ENCODE data around the gene SPNS2. TPM values are rescaled to one million over a fixed set of nuclear protein-coding genes. Genes with fewer than 3 reads are reported as not detected.

Gene SPNS2
- total and polyA plus RNA-seq, 2 experiments from 2014 or later, result 0.29 TPM; not detected in 1

- no peaks in the 10 kb centered on the region for H3K27me3 ChIP-seq (replicated peaks; ENCODE audit: insufficient read depth)
- no peaks in the 10 kb centered on the region for H3K4me1 ChIP-seq (ENCODE audit: insufficient read depth)
- in situ Hi-C loops (cut with MboI), result no loop called here
- H3K9me3 ChIP-seq (ENCODE audit: low read depth), result no peaks in the 10 kb centered on the region
- H3K27ac ChIP-seq, result no peak overlapping the region
- no peaks in the 10 kb centered on the region for H3F3A ChIP-seq (ENCODE audit: insufficient read depth)
- H3K4me2 ChIP-seq (ENCODE audit: unreplicated experiment), result no peak overlapping the region
- H3K4me3 ChIP-seq, result no peak overlapping the region
- DNase-seq, result no peak
- H3K9ac ChIP-seq, result no peak overlapping the region
- H4K20me1 ChIP-seq (ENCODE audit: insufficient read depth), result no peaks in the 10 kb centered on the region
- no peaks in the 10 kb centered on the region for H3K9me2 ChIP-seq (ENCODE audit: insufficient read depth)
- H3K79me2 ChIP-seq (ENCODE audit: insufficient read depth), result peaks cover 15% of the 10 kb centered on the region
- TF ChIP-seq EZH2phosphoT487 (IDR thresholded peaks at IDR 0.05; ENCODE audit: insufficient read depth, low read depth), result no peak
- no peak for TF ChIP-seq EZH2 (IDR thresholded peaks at IDR 0.05; ENCODE audit: insufficient read depth, poor library complexity, severe bottlenecking)
- WGBS, 2 experiments (ENCODE audit: low coverage in 1 of 2, low lambda C conversion rate in 2 of 2, missing lambda C conversion rate in 2 of 2), result 94 to 97% methylated on average over 16 to 17 of the region's 18 CpGs
- H2AFZ ChIP-seq, result no peak overlapping the region
- H3K36me3 ChIP-seq (ENCODE audit: low read depth), result peaks cover 17% of the 10 kb centered on the region; the same call in 1 of the 2 replicates
These were observed 49.4 kb downstream of the SPNS2 start for GRCh38 chr17:4548061-4548461.

GRCh38 chr17:4548721-4549531 lies 50.2 kb downstream of the SPNS2 start:
- H3K27ac ChIP-seq, result no peak overlapping the region
- H3F3A ChIP-seq (ENCODE audit: insufficient read depth), result no peaks in the 10 kb centered on the region
- no peaks in the 10 kb centered on the region for H3K27me3 ChIP-seq (replicated peaks; ENCODE audit: insufficient read depth)
- peaks cover 24% of the 10 kb centered on the region; the same call in 1 of the 2 replicates for H3K36me3 ChIP-seq (ENCODE audit: low read depth)
- H3K79me2 ChIP-seq (ENCODE audit: insufficient read depth), result peaks cover 24% of the 10 kb centered on the region
- in situ Hi-C loops (cut with MboI), result no loop called here
- no peaks in the 10 kb centered on the region for H3K9me2 ChIP-seq (ENCODE audit: insufficient read depth)
- DNase-seq, result no peak
- no peak overlapping the region for H2AFZ ChIP-seq
- no peak overlapping the region for H3K9ac ChIP-seq
- TF ChIP-seq EZH2phosphoT487 (IDR thresholded peaks at IDR 0.05; ENCODE audit: insufficient read depth, low read depth) (no peak), EZH2 (IDR thresholded peaks at IDR 0.05; ENCODE audit: insufficient read depth, poor library complexity, severe bottlenecking) (no peak)
- H4K20me1 ChIP-seq (ENCODE audit: insufficient read depth), result no peaks in the 10 kb centered on the region
- H3K4me1 ChIP-seq (ENCODE audit: insufficient read depth), result 0 out of 2 replicates have a peak, but pooled peaks cover under 1% of the 10 kb centered on the region
- no peak overlapping the region for H3K4me3 ChIP-seq
- no peaks in the 10 kb centered on the region for H3K9me3 ChIP-seq (ENCODE audit: low read depth)
- H3K4me2 ChIP-seq (ENCODE audit: unreplicated experiment), result no peak overlapping the region
- 88 to 89% methylated on average over 20 to 24 of the region's 24 CpGs for WGBS, 2 experiments (ENCODE audit: low coverage in 1 of 2, low lambda C conversion rate in 2 of 2, missing lambda C conversion rate in 2 of 2)

- Histone ChIP-seq H3K9me3 (ENCODE audit: low read depth) (no peaks in the 10 kb centered on the region), H3K4me2 (ENCODE audit: unreplicated experiment) (no peak overlapping the region), H3K27me3 (replicated peaks; ENCODE audit: insufficient read depth) (no peaks in the 10 kb centered on the region), H3K9ac (no peak overlapping the region), H3K36me3 (ENCODE audit: low read depth) (peaks cover 24% of the 10 kb centered on the region; the same call in 1 of the 2 replicates), H3F3A (ENCODE audit: insufficient read depth) (no peaks in the 10 kb centered on the region), H3K4me1 (ENCODE audit: insufficient read depth) (0 out of 2 replicates have a peak, but pooled peaks cover 2% of the 10 kb centered on the region), H3K79me2 (ENCODE audit: insufficient read depth) (peaks cover 34% of the 10 kb centered on the region), H4K20me1 (ENCODE audit: insufficient read depth) (no peaks in the 10 kb centered on the region), H3K9me2 (ENCODE audit: insufficient read depth) (no peaks in the 10 kb centered on the region), H2AFZ (no peak overlapping the region), H3K27ac (no peak overlapping the region), H3K4me3 (no peak overlapping the region)
- WGBS, 2 experiments (ENCODE audit: low coverage in 1 of 2, low lambda C conversion rate in 2 of 2, missing lambda C conversion rate in 2 of 2), result 90 to 94% methylated on average over 24 to 25 of the region's 25 CpGs
- in situ Hi-C loops (cut with MboI), result no loop called here
- no peak for DNase-seq
- TF ChIP-seq EZH2 (IDR thresholded peaks at IDR 0.05; ENCODE audit: insufficient read depth, poor library complexity, severe bottlenecking), result no peak
- TF ChIP-seq EZH2phosphoT487 (IDR thresholded peaks at IDR 0.05; ENCODE audit: insufficient read depth, low read depth), result no peak
These were observed 51.3 kb downstream of the SPNS2 start for GRCh38 chr17:4549781-4550533.

- Histone ChIP-seq H2AFZ (no peak overlapping the region), H3K4me3 (no peak overlapping the region), H3K9me2 (ENCODE audit: insufficient read depth) (no peaks in the 10 kb centered on the region), H3K27ac (no peak overlapping the region), H3K9me3 (ENCODE audit: low read depth) (no peaks in the 10 kb centered on the region), H3K36me3 (ENCODE audit: low read depth) (peaks cover 24% of the 10 kb centered on the region; the same call in 1 of the 2 replicates), H3K79me2 (ENCODE audit: insufficient read depth) (peaks cover 38% of the 10 kb centered on the region), H4K20me1 (ENCODE audit: insufficient read depth) (no peaks in the 10 kb centered on the region), H3K4me2 (ENCODE audit: unreplicated experiment) (no peak overlapping the region), H3K4me1 (ENCODE audit: insufficient read depth) (0 out of 2 replicates have a peak, but pooled peaks cover 2% of the 10 kb centered on the region), H3F3A (ENCODE audit: insufficient read depth) (no peaks in the 10 kb centered on the region), H3K27me3 (replicated peaks; ENCODE audit: insufficient read depth) (no peaks in the 10 kb centered on the region), H3K9ac (no peak overlapping the region)
- 93 to 94% methylated on average over 16 of the region's 16 CpGs for WGBS, 2 experiments (ENCODE audit: low coverage in 1 of 2, low lambda C conversion rate in 2 of 2, missing lambda C conversion rate in 2 of 2)
- in situ Hi-C loops (cut with MboI), result no loop called here
- DNase-seq, result no peak
- no peak for TF ChIP-seq EZH2 (IDR thresholded peaks at IDR 0.05; ENCODE audit: insufficient read depth, poor library complexity, severe bottlenecking)
- TF ChIP-seq EZH2phosphoT487 (IDR thresholded peaks at IDR 0.05; ENCODE audit: insufficient read depth, low read depth), result no peak
These were observed 51.9 kb downstream of the SPNS2 start for GRCh38 chr17:4550534-4551039.

Measured in GM23248 (cell line).